Mesenteric fat pad (tissue), 1 donor: ENCODE results near the gene FAM151A. TPM values are rescaled to one million over a fixed set of nuclear protein-coding genes. Genes with fewer than 3 reads are reported as not detected.
"Not testable (repeated sequence)": the region's sequence is repeated elsewhere in the genome, so short reads cannot be mapped to it uniquely, and the experiment has no call there.

Source experiments
- DNase-seq: peaks from one replicate; pipeline ENCODE4 v3.0.0-alpha.2; 2020; ENCODE audit warnings: low spot score
- total RNA-seq: library from RNA; stranded (reverse); fragmentation: NEBNext Ultra II Directional; extraction: Animal tissue kit (Norgen Biotek cat#: 25700); gene quantifications from one replicate; pipeline ENCODE4 v1.2.1, GENCODE V29; 2021
- donor health status: DM: yes; HTN: yes; CAD: no.

Gene FAM151A
- total RNA-seq, 1 donor from 2014 or later = 0.84 TPM

- DNase-seq = not testable (repeated sequence)
Measured at GRCh38 chr1:54636461-54637446, 13.4 kb upstream of the FAM151A start.

GRCh38 chr1:54635804-54636203, 12.5 kb upstream of the FAM151A start:
- DNase-seq = peak; percentile 0

- no peak for DNase-seq
Measured at GRCh38 chr1:54627196-54627595, 3.9 kb upstream of the FAM151A start.

GRCh38 chr1:54624466-54625464, 1.4 kb upstream of the FAM151A start:
- DNase-seq = no peak

- DNase-seq = no peak
Measured at GRCh38 chr1:54619749-54620148, 3.6 kb downstream of the FAM151A start.

- no peak for DNase-seq
Measured at GRCh38 chr1:54615531-54616279, 7.6 kb downstream of the FAM151A start.

- DNase-seq = no peak
Measured at GRCh38 chr1:54614563-54614962, 8.8 kb downstream of the FAM151A start.

- no peak for DNase-seq
Measured at GRCh38 chr1:54614024-54614423, 9.3 kb downstream of the FAM151A start.

- DNase-seq = no peak
Measured at GRCh38 chr1:54611621-54612020, 11.7 kb downstream of the FAM151A start.

- no peak for DNase-seq
Measured at GRCh38 chr1:54610601-54611580, 12.4 kb downstream of the FAM151A start.

- DNase-seq = no peak
Measured at GRCh38 chr1:54610048-54610447, 13.3 kb downstream of the FAM151A start.

GRCh38 chr1:54609301-54609921, 13.9 kb downstream of the FAM151A start:
- no peak for DNase-seq

- no peak for DNase-seq
Measured at GRCh38 chr1:54608566-54609230, 14.6 kb downstream of the FAM151A start.

GRCh38 chr1:54607821-54608565, 15.3 kb downstream of the FAM151A start:
- DNase-seq = no peak

GRCh38 chr1:54606990-54607325, 16.4 kb downstream of the FAM151A start:
- DNase-seq = no peak

GRCh38 chr1:54606096-54606989, 17.0 kb downstream of the FAM151A start:
- DNase-seq = no peak
